Activated CD4-positive, alpha-beta T cell treated with anti-CD3 and anti-CD28 coated beads, Interleukin-2, Interleukin-6, amounts not matched to agents 100 ng/mL and 50 ng/mL, durations not matched to agents 16 hours and 8 hours (primary cell): ENCODE data around the gene RTN4R.
"Not testable (repeated sequence)": the region's sequence is repeated elsewhere in the genome, so short reads cannot be mapped to it uniquely, and the experiment has no call there.

Experiments used
- DNase-seq: peaks from one replicate; pipeline ENCODE4 v3.0.0-alpha.2; 2020

Gene RTN4R

GRCh38 chr22:20269673-20270072 is 1.6 kb upstream of the RTN4R start:
- DNase-seq: not testable (repeated sequence)

GRCh38 chr22:20269201-20269600 is 1.1 kb upstream of the RTN4R start:
- not testable (repeated sequence) for DNase-seq

GRCh38 chr22:20267441-20268278 is 458 bp downstream of the RTN4R start:
- no peak for DNase-seq

- not testable (repeated sequence) for DNase-seq
Observed at GRCh38 chr22:20266667-20267440, 1.3 kb downstream of the RTN4R start.

GRCh38 chr22:20265772-20266666 is 2.1 kb downstream of the RTN4R start:
- DNase-seq: not testable (repeated sequence)

GRCh38 chr22:20264614-20265452 is 3.3 kb downstream of the RTN4R start:
- DNase-seq: no peak

- DNase-seq: not testable (repeated sequence)
Observed at GRCh38 chr22:20263404-20264281, 4.5 kb downstream of the RTN4R start.

GRCh38 chr22:20262582-20263147 is 5.5 kb downstream of the RTN4R start:
- no peak for DNase-seq

- no peak for DNase-seq
Observed at GRCh38 chr22:20261848-20262581, 6.1 kb downstream of the RTN4R start.

GRCh38 chr22:20260071-20260765 is 7.9 kb downstream of the RTN4R start:
- no peak for DNase-seq

GRCh38 chr22:20259327-20259688 is 8.8 kb downstream of the RTN4R start:
- no peak for DNase-seq

- DNase-seq: peak; percentile 46
Observed at GRCh38 chr22:20258584-20259326, 9.4 kb downstream of the RTN4R start.

- DNase-seq: no peak
Observed at GRCh38 chr22:20258021-20258299, 10.2 kb downstream of the RTN4R start.

GRCh38 chr22:20257212-20258020 is 10.7 kb downstream of the RTN4R start:
- DNase-seq: no peak

- no peak for DNase-seq
Observed at GRCh38 chr22:20256551-20257211, 11.4 kb downstream of the RTN4R start.

- no peak for DNase-seq
Observed at GRCh38 chr22:20256027-20256426, 12.1 kb downstream of the RTN4R start.
